Retinal pigment epithelial cell (primary cell): ENCODE measurements around the gene OR5K1.

Experiments
- DNase-seq: peaks from one replicate; pipeline ENCODE4 v3.0.0-alpha.2; 2010; ENCODE audit warnings: low read depth
- H3K4me3 ChIP-seq: 2 replicates; pipeline ENCODE4 v1.5.1; 2011; ENCODE audit warnings: mild to moderate bottlenecking, low read length, control low read depth, moderate library complexity
- CTCF ChIP-seq: conservative IDR thresholded peaks from 2 replicates; pipeline ENCODE4 v1.5.1; 2011; ENCODE audit warnings: low read depth, low read length, control low read depth, inconsistent platforms

OR5K1 gene

GRCh38 chr3:98513091-98513511 is 50.1 kb downstream of the OR5K1 start:
- no peak overlapping the region for H3K4me3 ChIP-seq
- no peak for TF ChIP-seq CTCF
- no peak for DNase-seq

GRCh38 chr3:98513736-98514135 is 50.7 kb downstream of the OR5K1 start:
- no peak for TF ChIP-seq CTCF
- DNase-seq: no peak
- no peak overlapping the region for H3K4me3 ChIP-seq

GRCh38 chr3:98514948-98515347 is 51.9 kb downstream of the OR5K1 start:
- no peak for TF ChIP-seq CTCF
- H3K4me3 ChIP-seq: no peak overlapping the region
- DNase-seq: no peak

DNA sequence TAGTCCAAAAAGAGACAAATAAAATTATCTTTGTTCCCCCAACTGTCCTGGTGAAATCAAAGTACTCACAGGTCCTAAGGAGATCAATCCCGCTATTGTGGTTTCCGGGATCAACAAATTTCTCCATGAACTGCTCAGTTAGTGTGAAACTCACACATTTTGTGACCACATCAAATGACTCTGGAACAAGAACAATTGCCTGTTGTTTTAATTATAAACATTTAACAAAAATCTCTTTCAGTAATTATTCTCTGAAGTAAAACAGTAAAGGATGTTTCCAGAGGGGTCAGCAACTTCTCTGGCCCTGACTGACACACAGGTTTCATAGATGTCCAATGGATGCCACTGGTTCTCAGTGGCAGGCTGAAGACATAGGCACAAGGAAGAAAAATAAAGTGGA is 55.8 kb downstream of the OR5K1 start:
- no peak for TF ChIP-seq CTCF
- no peak overlapping the region for H3K4me3 ChIP-seq
- DNase-seq: no peak

GRCh38 chr3:98519351-98519750 is 56.4 kb downstream of the OR5K1 start:
- H3K4me3 ChIP-seq: no peak overlapping the region
- no peak for DNase-seq
- TF ChIP-seq CTCF: no peak

DNA sequence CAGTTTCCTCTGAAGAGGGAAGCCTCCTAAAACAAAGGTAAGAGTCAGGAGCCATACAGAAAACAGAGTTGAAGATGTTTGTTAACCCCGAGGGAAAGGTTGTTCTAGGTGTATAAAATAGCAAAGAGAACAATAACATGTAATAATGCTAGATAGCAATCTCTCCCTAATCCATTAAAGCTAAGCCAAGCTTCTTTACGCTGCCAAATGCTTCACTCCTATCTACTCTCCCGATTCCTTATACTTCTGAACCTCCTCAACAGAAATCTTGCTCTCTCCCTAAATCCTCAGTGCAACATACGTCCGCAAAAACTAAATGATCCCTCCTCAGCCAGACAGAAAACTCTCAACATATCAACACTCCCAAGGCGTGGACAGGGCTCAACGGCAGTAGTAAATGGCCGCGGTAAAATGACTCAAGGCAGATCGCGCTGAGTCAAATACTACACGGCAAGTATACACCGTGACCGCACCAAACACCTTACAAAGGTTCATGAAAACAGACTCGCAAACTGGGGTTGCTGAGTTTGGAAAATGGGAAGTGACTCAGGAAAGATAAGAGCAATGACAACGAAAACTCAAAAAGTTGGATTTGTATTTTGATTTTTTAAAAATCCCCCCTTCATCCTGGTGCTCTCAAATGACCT is 59.0 kb downstream of the OR5K1 start:
- peak overlapping the region; percentile 68 for H3K4me3 ChIP-seq
- TF ChIP-seq CTCF: no peak
- DNase-seq: no peak
